ENCODE results near the gene KLHL26.

Gene KLHL26

GRCh38 chr19:18682807-18683108 is 45.9 kb downstream of the KLHL26 start:
- H3K79me2 ChIP-seq (ENCODE audit: low read length): peaks cover 20% of the 10 kb centered on the region
- peaks cover 10% of the 10 kb centered on the region for H3K4me1 ChIP-seq (ENCODE audit: low read length)
- peak overlapping the region; percentile 97 for H3K9ac ChIP-seq (ENCODE audit: low read length)
- H3K4me3 ChIP-seq (ENCODE audit: low read length): peak overlapping the region; percentile 92
- H3K9me3 ChIP-seq (ENCODE audit: insufficient read depth, low read length): no peaks in the 10 kb centered on the region
- H4K20me1 ChIP-seq (ENCODE audit: insufficient read depth, low read length): peaks cover 1% of the 10 kb centered on the region; the same call in 1 of the 2 replicates
- H3K27ac ChIP-seq (ENCODE audit: low read length): peak overlapping the region; percentile 57; the same call in 1 of the 2 replicates
- H2AFZ ChIP-seq (ENCODE audit: low read depth, low read length): peak overlapping the region; percentile 99
- no peaks in the 10 kb centered on the region for H3K36me3 ChIP-seq (replicated peaks; ENCODE audit: low read depth, low read length)
- TF ChIP-seq EZH2phosphoT487 (IDR thresholded peaks at IDR 0.05; ENCODE audit: low read depth): no peak
- TF ChIP-seq, protein P1, sequence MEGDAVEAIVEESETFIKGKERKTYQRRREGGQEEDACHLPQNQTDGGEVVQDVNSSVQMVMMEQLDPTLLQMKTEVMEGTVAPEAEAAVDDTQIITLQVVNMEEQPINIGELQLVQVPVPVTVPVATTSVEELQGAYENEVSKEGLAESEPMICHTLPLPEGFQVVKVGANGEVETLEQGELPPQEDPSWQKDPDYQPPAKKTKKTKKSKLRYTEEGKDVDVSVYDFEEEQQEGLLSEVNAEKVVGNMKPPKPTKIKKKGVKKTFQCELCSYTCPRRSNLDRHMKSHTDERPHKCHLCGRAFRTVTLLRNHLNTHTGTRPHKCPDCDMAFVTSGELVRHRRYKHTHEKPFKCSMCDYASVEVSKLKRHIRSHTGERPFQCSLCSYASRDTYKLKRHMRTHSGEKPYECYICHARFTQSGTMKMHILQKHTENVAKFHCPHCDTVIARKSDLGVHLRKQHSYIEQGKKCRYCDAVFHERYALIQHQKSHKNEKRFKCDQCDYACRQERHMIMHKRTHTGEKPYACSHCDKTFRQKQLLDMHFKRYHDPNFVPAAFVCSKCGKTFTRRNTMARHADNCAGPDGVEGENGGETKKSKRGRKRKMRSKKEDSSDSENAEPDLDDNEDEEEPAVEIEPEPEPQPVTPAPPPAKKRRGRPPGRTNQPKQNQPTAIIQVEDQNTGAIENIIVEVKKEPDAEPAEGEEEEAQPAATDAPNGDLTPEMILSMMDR (IDR thresholded peaks at IDR 0.05; ENCODE audit: low read depth, low read length): no peak
- H3K4me2 ChIP-seq (ENCODE audit: low read length): peak overlapping the region; percentile 94
- no peaks in the 10 kb centered on the region for H3K27me3 ChIP-seq (ENCODE audit: low read depth, low read length)

DNA sequence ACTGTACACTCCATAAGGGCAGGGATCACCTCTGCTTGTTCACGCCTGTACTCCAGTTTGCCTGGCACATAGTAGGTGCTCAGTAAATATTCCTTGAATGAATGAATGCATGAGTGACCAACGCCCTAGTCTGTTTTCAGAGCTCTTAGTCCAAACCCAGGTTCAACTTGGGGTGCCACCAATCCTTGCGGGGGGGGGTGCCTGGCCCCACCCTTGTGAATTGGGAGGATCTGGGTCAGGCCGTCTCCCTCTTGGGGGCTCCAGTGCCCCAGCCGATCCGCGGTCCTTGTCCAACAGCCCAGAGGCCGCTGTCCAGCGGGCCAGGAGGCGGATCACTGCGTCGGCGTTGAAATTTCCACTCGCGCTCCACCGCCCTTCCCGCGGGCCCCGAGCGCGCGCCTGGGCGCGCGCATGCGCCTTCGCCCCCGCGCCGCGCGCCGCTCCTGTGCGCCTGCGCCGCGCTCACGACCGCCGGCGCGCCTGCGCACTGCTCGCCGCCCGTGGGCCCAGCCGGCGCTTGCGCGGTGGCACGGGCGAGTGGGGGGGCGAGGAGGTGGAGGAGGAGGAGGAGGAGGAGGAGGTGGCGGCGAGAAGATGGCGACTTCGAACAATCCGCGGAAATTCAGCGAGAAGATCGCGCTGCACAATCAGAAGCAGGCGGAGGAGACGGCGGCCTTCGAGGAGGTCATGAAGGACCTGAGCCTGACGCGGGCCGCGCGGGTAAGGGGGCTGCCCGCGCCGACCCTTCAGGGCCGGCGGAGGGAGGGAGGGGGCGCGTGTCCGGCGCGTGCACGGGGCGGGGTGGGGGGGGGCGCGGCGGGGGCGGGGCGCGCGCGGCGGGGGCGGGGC is 46.5 kb downstream of the KLHL26 start, which contains the start of gene CRTC1:
TSS of gene CRTC1 (plus strand) at position 572 of the 849 bp plus-strand sequence. CDS start at position 595, 23 bp downstream.
- H3K4me1 ChIP-seq (ENCODE audit: low read length): peaks cover 10% of the 10 kb centered on the region
- peak within 1 kb of the TSS; percentile 97 for H3K9ac ChIP-seq (ENCODE audit: low read length)
- H3K27me3 ChIP-seq (ENCODE audit: low read depth, low read length): no peaks in the 10 kb centered on the region
- peak within 1 kb of the TSS; percentile 99 for H2AFZ ChIP-seq (ENCODE audit: low read depth, low read length)
- no peaks in the 10 kb centered on the region for H3K36me3 ChIP-seq (replicated peaks; ENCODE audit: low read depth, low read length)
- H3K79me2 ChIP-seq (ENCODE audit: low read length): peaks cover 25% of the 10 kb centered on the region
- peak within 1 kb of the TSS; percentile 94 for H3K4me2 ChIP-seq (ENCODE audit: low read length)
- peak within 1 kb of the TSS; percentile 57 for H3K27ac ChIP-seq (ENCODE audit: low read length)
- H3K9me3 ChIP-seq (ENCODE audit: insufficient read depth, low read length): no peaks in the 10 kb centered on the region
- H4K20me1 ChIP-seq (ENCODE audit: insufficient read depth, low read length): peaks cover 7% of the 10 kb centered on the region; the same call in 1 of the 2 replicates
- H3K4me3 ChIP-seq (ENCODE audit: low read length): peak within 1 kb of the TSS; percentile 92
- TF ChIP-seq, protein P1 (IDR thresholded peaks at IDR 0.05; ENCODE audit: low read depth, low read length): peak; percentile 19; the same call in 1 of the 2 replicates
- TF ChIP-seq EZH2phosphoT487 (IDR thresholded peaks at IDR 0.05; ENCODE audit: low read depth): no peak

- H3K4me1 ChIP-seq (ENCODE audit: low read length): peaks cover 10% of the 10 kb centered on the region
- H2AFZ ChIP-seq (ENCODE audit: low read depth, low read length): no peak overlapping the region
- peak overlapping the region; percentile 92 for H3K4me3 ChIP-seq (ENCODE audit: low read length)
- H3K79me2 ChIP-seq (ENCODE audit: low read length): peaks cover 25% of the 10 kb centered on the region
- H3K27me3 ChIP-seq (ENCODE audit: low read depth, low read length): no peaks in the 10 kb centered on the region
- H3K9me3 ChIP-seq (ENCODE audit: insufficient read depth, low read length): no peaks in the 10 kb centered on the region
- TF ChIP-seq EZH2phosphoT487 (IDR thresholded peaks at IDR 0.05; ENCODE audit: low read depth): no peak
- TF ChIP-seq, protein P1 (IDR thresholded peaks at IDR 0.05; ENCODE audit: low read depth, low read length): no peak
- H4K20me1 ChIP-seq (ENCODE audit: insufficient read depth, low read length): peaks cover 7% of the 10 kb centered on the region; the same call in 1 of the 2 replicates
- peak overlapping the region; percentile 71 for H3K9ac ChIP-seq (ENCODE audit: low read length)
- peak overlapping the region; percentile 78 for H3K4me2 ChIP-seq (ENCODE audit: low read length)
- no peak overlapping the region for H3K27ac ChIP-seq (ENCODE audit: low read length)
- no peaks in the 10 kb centered on the region for H3K36me3 ChIP-seq (replicated peaks; ENCODE audit: low read depth, low read length)
Observed at GRCh38 chr19:18683958-18684641, 47.3 kb downstream of the KLHL26 start.

- no peak overlapping the region for H2AFZ ChIP-seq (ENCODE audit: low read depth, low read length)
- H3K4me3 ChIP-seq (ENCODE audit: low read length): peak overlapping the region; percentile 92; the same call in 1 of the 2 replicates
- TF ChIP-seq, protein P1 (IDR thresholded peaks at IDR 0.05; ENCODE audit: low read depth, low read length): no peak
- no peak for TF ChIP-seq EZH2phosphoT487 (IDR thresholded peaks at IDR 0.05; ENCODE audit: low read depth)
- H4K20me1 ChIP-seq (ENCODE audit: insufficient read depth, low read length): peaks cover 9% of the 10 kb centered on the region; the same call in 1 of the 2 replicates
- H3K79me2 ChIP-seq (ENCODE audit: low read length): peaks cover 25% of the 10 kb centered on the region
- H3K4me1 ChIP-seq (ENCODE audit: low read length): peaks cover 10% of the 10 kb centered on the region
- H3K4me2 ChIP-seq (ENCODE audit: low read length): peak overlapping the region; percentile 78
- no peaks in the 10 kb centered on the region for H3K9me3 ChIP-seq (ENCODE audit: insufficient read depth, low read length)
- no peaks in the 10 kb centered on the region for H3K36me3 ChIP-seq (replicated peaks; ENCODE audit: low read depth, low read length)
- no peaks in the 10 kb centered on the region for H3K27me3 ChIP-seq (ENCODE audit: low read depth, low read length)
- H3K9ac ChIP-seq (ENCODE audit: low read length): no peak overlapping the region
- H3K27ac ChIP-seq (ENCODE audit: low read length): no peak overlapping the region
Observed at GRCh38 chr19:18684642-18684993, 47.8 kb downstream of the KLHL26 start.
